Muscle layer of colon (tissue), 2 donors: ENCODE measurements around the gene NOL9.

ENCODE experiments used
- H3K27ac ChIP-seq: one replicate; pipeline ENCODE4 v1.7.0; 2013; ENCODE audit warnings: low read depth, mild to moderate bottlenecking, low read length, moderate library complexity
- H3K27me3 ChIP-seq, 2 donors: one replicate each; pipeline ENCODE4 v1.7.0; 2013; ENCODE audit warnings: low read length in 2 of 2, mild to moderate bottlenecking in 2 of 2; ENCODE audit not compliant: insufficient read depth in 2 of 2, control insufficient read depth in 1 of 2
- H3K36me3 ChIP-seq: one replicate; pipeline ENCODE4 v1.7.0; 2013; ENCODE audit warnings: mild to moderate bottlenecking, low read length; ENCODE audit not compliant: insufficient read depth
- H3K4me1 ChIP-seq: one replicate; pipeline ENCODE4 v1.7.0; 2013; ENCODE audit warnings: mild to moderate bottlenecking, low read length; ENCODE audit not compliant: insufficient read depth
- H3K4me3 ChIP-seq, 2 donors: one replicate each; pipeline ENCODE4 v1.7.0; 2013; ENCODE audit warnings: low read length in 2 of 2, low read depth in 1 of 2, mild to moderate bottlenecking in 1 of 2, moderate library complexity in 1 of 2
- H3K9ac ChIP-seq: one replicate; pipeline ENCODE4 v1.7.0; 2013; ENCODE audit warnings: low read length
- H3K9me3 ChIP-seq: one replicate; pipeline ENCODE4 v1.7.0; 2013; ENCODE audit warnings: mild to moderate bottlenecking, low read length
- donor health status: abdominal sarcoma.
- donor health status: Adenocarcinoma of cecum.

The NOL9 gene

GRCh38 chr1:6481820-6482219, 72.5 kb downstream of the NOL9 start:
- Histone ChIP-seq H3K27ac (no peak overlapping the region), H3K27me3 (peaks cover 8 to 27% of the 10 kb centered on the region in 2 donors), H3K4me1 (peaks cover 10% of the 10 kb centered on the region)

GRCh38 chr1:6477039-6477820, 77.1 kb downstream of the NOL9 start:
- Histone ChIP-seq H3K9me3 (no peaks in the 10 kb centered on the region), H3K36me3 (no peaks in the 10 kb centered on the region), H3K9ac (no peak overlapping the region), H3K27ac (no peak overlapping the region), H3K27me3 (no peaks in the 10 kb centered on the region), H3K4me3 (no peak overlapping the region), H3K4me1 (no peaks in the 10 kb centered on the region)

More at GRCh38 chr1:6481820-6482219, 72.5 kb downstream of the NOL9 start:
- no peaks in the 10 kb centered on the region for H3K36me3 ChIP-seq
- no peaks in the 10 kb centered on the region for H3K9me3 ChIP-seq
- no peak overlapping the region for H3K4me3 ChIP-seq
- no peak overlapping the region for H3K9ac ChIP-seq

- Histone ChIP-seq H3K9me3 (no peaks in the 10 kb centered on the region), H3K4me1 (no peaks in the 10 kb centered on the region), H3K27me3 (no peaks in the 10 kb centered on the region), H3K4me3 (no peak overlapping the region), H3K36me3 (no peaks in the 10 kb centered on the region), H3K9ac (no peak overlapping the region), H3K27ac (no peak overlapping the region)
Observed at GRCh38 chr1:6476483-6476882, 77.8 kb downstream of the NOL9 start.

- Histone ChIP-seq H3K9me3 (no peaks in the 10 kb centered on the region), H3K4me3 (no peak overlapping the region), H3K27me3 (no peaks in the 10 kb centered on the region), H3K9ac (no peak overlapping the region), H3K27ac (no peak overlapping the region), H3K36me3 (no peaks in the 10 kb centered on the region), H3K4me1 (no peaks in the 10 kb centered on the region)
Observed at GRCh38 chr1:6475381-6476133, 78.8 kb downstream of the NOL9 start.

- Histone ChIP-seq H3K36me3 (no peaks in the 10 kb centered on the region), H3K27ac (no peak overlapping the region), H3K27me3 (no peaks in the 10 kb centered on the region), H3K4me1 (no peaks in the 10 kb centered on the region), H3K9me3 (no peaks in the 10 kb centered on the region), H3K4me3 (no peak overlapping the region), H3K9ac (no peak overlapping the region)
Observed at GRCh38 chr1:6474815-6475282, 79.5 kb downstream of the NOL9 start.

- Histone ChIP-seq H3K27me3 (no peaks in the 10 kb centered on the region), H3K9me3 (no peaks in the 10 kb centered on the region), H3K9ac (no peak overlapping the region), H3K4me1 (no peaks in the 10 kb centered on the region), H3K36me3 (no peaks in the 10 kb centered on the region), H3K4me3 (no peak overlapping the region), H3K27ac (no peak overlapping the region)
Observed at GRCh38 chr1:6473974-6474814, 80.1 kb downstream of the NOL9 start.

GRCh38 chr1:6473156-6473555, 81.2 kb downstream of the NOL9 start:
- Histone ChIP-seq H3K27ac (no peak overlapping the region), H3K9ac (no peak overlapping the region), H3K4me1 (no peaks in the 10 kb centered on the region), H3K9me3 (no peaks in the 10 kb centered on the region), H3K36me3 (no peaks in the 10 kb centered on the region), H3K27me3 (no peaks in the 10 kb centered on the region), H3K4me3 (no peak overlapping the region)

- H3K4me1 ChIP-seq = no peaks in the 10 kb centered on the region
- no peaks in the 10 kb centered on the region for H3K36me3 ChIP-seq
- no peaks in the 10 kb centered on the region for H3K9me3 ChIP-seq
- no peak overlapping the region for H3K9ac ChIP-seq
- H3K27ac ChIP-seq = no peak overlapping the region
- H3K4me3 ChIP-seq = no peak overlapping the region
- H3K27me3 ChIP-seq = no peaks in the 10 kb centered on the region
Observed at GRCh38 chr1:6472391-6472790, 81.9 kb downstream of the NOL9 start.

- no peak overlapping the region for H3K27ac ChIP-seq
- H3K9me3 ChIP-seq = no peaks in the 10 kb centered on the region
- no peak overlapping the region for H3K9ac ChIP-seq
- no peak overlapping the region for H3K4me3 ChIP-seq
- peaks cover 0 to under 1% of the 10 kb centered on the region in 2 donors for H3K27me3 ChIP-seq
- no peaks in the 10 kb centered on the region for H3K36me3 ChIP-seq
- no peaks in the 10 kb centered on the region for H3K4me1 ChIP-seq
Observed at GRCh38 chr1:6471970-6472368, 82.3 kb downstream of the NOL9 start.
